H1 (cell line): Measurements from ENCODE around the gene NALF2. TPM values are rescaled to one million over a fixed set of nuclear protein-coding genes. Genes with fewer than 3 reads are reported as not detected.

Source experiments
- CTCF ChIA-PET: fragments of 300-600 bp; sonication (Branson Sonifier 250); formaldehyde crosslinking; loops from one replicate; lab custom pipeline; 2021; ENCODE audit not compliant: partially characterized antibody; lab: Charles Lee
- POLR2A ChIA-PET: fragments of 300-600 bp; sonication (Branson Sonifier 250); formaldehyde crosslinking; loops from one replicate; lab custom pipeline; 2021; ENCODE audit warnings: inconsistent platforms; ENCODE audit not compliant: partially characterized antibody; lab: Charles Lee
- DNase-seq, 2 experiments: peaks; one replicate each; pipeline versions ENCODE4 v3.0.0 to v3.0.0-alpha.2; 2010 to 2022; ENCODE audit warnings: low spot score in 2 of 2, low read depth in 1 of 2, mixed read lengths in 1 of 2
- FAIRE-seq: peaks from 2 replicates; lab custom pipeline; 2011; peaks lifted over from hg19 to GRCh38; lab: Jason Lieb, UNC
- H2AFZ ChIP-seq: 2 replicates; pipeline ENCODE4 v1.8.1; 2012; ENCODE audit warnings: low read length, inconsistent platforms
- H2AK5ac ChIP-seq: 2 replicates; pipeline ENCODE4 v1.6.1; 2013; ENCODE audit warnings: low read depth, low read length
- H2BK120ac ChIP-seq: replicated peaks from 2 replicates; pipeline ENCODE3; 2013; ENCODE audit warnings: low read depth, low read length, inconsistent platforms
- H2BK12ac ChIP-seq: 2 replicates; pipeline ENCODE4 v1.6.1; 2013; ENCODE audit warnings: low read depth, low read length
- H2BK15ac ChIP-seq: 2 replicates; pipeline ENCODE4 v1.6.1; 2013; ENCODE audit warnings: low read length
- H2BK20ac ChIP-seq: 2 replicates; pipeline ENCODE4 v1.6.1; 2013; ENCODE audit warnings: low read length
- H2BK5ac ChIP-seq: 2 replicates; pipeline ENCODE4 v1.6.1; 2013; ENCODE audit warnings: low read depth, low read length
- H3K14ac ChIP-seq: 2 replicates; pipeline ENCODE4 v1.6.1; 2013; ENCODE audit warnings: inconsistent platforms; ENCODE audit not compliant: insufficient read length
- H3K18ac ChIP-seq: 2 replicates; pipeline ENCODE4 v1.6.1; 2013; ENCODE audit warnings: low read length; ENCODE audit errors: extremely low read depth
- H3K23ac ChIP-seq: 2 replicates; pipeline ENCODE4 v1.6.1; 2013; ENCODE audit warnings: inconsistent platforms; ENCODE audit not compliant: insufficient read length
- H3K23me2 ChIP-seq: 2 replicates; pipeline ENCODE4 v1.6.1; 2013; ENCODE audit warnings: low read depth, low read length
- H3K27ac ChIP-seq: 2 replicates; pipeline ENCODE4 v1.6.1; 2011; ENCODE audit warnings: low read depth, low read length, inconsistent platforms
- H3K27me3 ChIP-seq, 4 experiments: replicated peaks in 1 of 4; 1 replicate in 1 of 4; 2 replicates in 3 of 4; pipeline versions ENCODE4 v1.6.1 to v1.8.1; 2011 to 2013; ENCODE audit warnings: low read length in 3 of 4, mild to moderate bottlenecking in 3 of 4, inconsistent platforms in 2 of 4, mixed read lengths in 2 of 4, moderate library complexity in 1 of 4; ENCODE audit not compliant: control insufficient read depth in 3 of 4, insufficient read depth in 3 of 4; ENCODE audit errors: extremely low read depth in 1 of 4
- H3K36me3 ChIP-seq, 4 experiments: 2 replicates each; pipeline versions ENCODE4 v1.6.1 to v1.8.1; 2011 to 2013; ENCODE audit warnings: mild to moderate bottlenecking in 4 of 4, low read length in 3 of 4, moderate library complexity in 2 of 4, control low read depth in 1 of 4, inconsistent platforms in 1 of 4; ENCODE audit not compliant: insufficient read depth in 4 of 4, control insufficient read depth in 2 of 4
- H3K4ac ChIP-seq: replicated peaks from 2 replicates; pipeline ENCODE3; 2013; ENCODE audit warnings: low read length, low read depth, mixed read lengths, inconsistent platforms; ENCODE audit not compliant: insufficient read length
- H3K4me1 ChIP-seq, 4 experiments: replicated peaks in 1 of 4; 1 replicate in 1 of 4; 2 replicates in 3 of 4; pipeline versions ENCODE4 v1.6.1 to v1.8.1; 2011 to 2013; ENCODE audit warnings: low read length in 3 of 4, inconsistent platforms in 2 of 4, mixed read lengths in 1 of 4; ENCODE audit not compliant: insufficient read depth in 4 of 4, control insufficient read depth in 3 of 4
- H3K4me2 ChIP-seq, 2 experiments: 2 replicates each; pipeline versions ENCODE4 v1.6.1 to v1.8.1; 2011 to 2013; ENCODE audit warnings: low read depth in 2 of 2, low read length in 2 of 2, control low read depth in 1 of 2, inconsistent platforms in 1 of 2, mild to moderate bottlenecking in 1 of 2; ENCODE audit not compliant: insufficient read depth in 1 of 2
- H3K4me3 ChIP-seq, 4 experiments: fragments of 200-600, 300-600 bp in 1 of 4; sonication (generic), shearing (Covaris generic), sonication (Bioruptor Twin) in 1 of 4; 2 replicates each; pipeline versions ENCODE4 v1.5.1 to v1.8.1; 2011 to 2016; ENCODE audit warnings: low read length in 4 of 4, low read depth in 3 of 4, control low read depth in 2 of 4, inconsistent platforms in 2 of 4, mild to moderate bottlenecking in 2 of 4, mixed read lengths in 1 of 4, moderate library complexity in 1 of 4; ENCODE audit not compliant: insufficient read depth in 2 of 4; ENCODE audit errors: extremely low read depth in 1 of 4
- H3K56ac ChIP-seq: replicated peaks from 2 replicates; pipeline ENCODE3; 2013; ENCODE audit warnings: low read depth, mild to moderate bottlenecking, mixed read lengths, low read length, inconsistent platforms; ENCODE audit not compliant: insufficient read length
- H3K79me1 ChIP-seq: 2 replicates; pipeline ENCODE4 v1.6.1; 2013; ENCODE audit warnings: low read depth, low read length, control low read depth
- H3K79me2 ChIP-seq, 2 experiments: 2 replicates each; pipeline versions ENCODE4 v1.6.1 to v1.8.1; 2012 to 2013; ENCODE audit warnings: low read length in 2 of 2, mild to moderate bottlenecking in 2 of 2, inconsistent platforms in 1 of 2; ENCODE audit not compliant: insufficient read depth in 2 of 2, control insufficient read depth in 1 of 2
- H3K9ac ChIP-seq, 4 experiments: replicated peaks in 1 of 4; 1 replicate in 1 of 4; 2 replicates in 3 of 4; pipeline versions ENCODE4 v1.6.1 to v1.8.1; 2011 to 2013; ENCODE audit warnings: low read depth in 3 of 4, low read length in 3 of 4, control low read depth in 2 of 4, mild to moderate bottlenecking in 2 of 4, moderate library complexity in 2 of 4, inconsistent platforms in 1 of 4; ENCODE audit errors: extremely low read depth in 1 of 4
- H3K9me3 ChIP-seq, 2 experiments: 2 replicates each; pipeline versions ENCODE4 v1.6.1 to v1.8.1; 2012 to 2013; ENCODE audit warnings: mild to moderate bottlenecking in 2 of 2, moderate library complexity in 2 of 2, control low read depth in 1 of 2, inconsistent platforms in 1 of 2, low read depth in 1 of 2, low read length in 1 of 2, mixed read lengths in 1 of 2; ENCODE audit not compliant: insufficient read depth in 2 of 2
- H4K20me1 ChIP-seq, 2 experiments: replicated peaks in 1 of 2; 2 replicates each; pipeline versions ENCODE3 to v1.8.1; 2011 to 2013; ENCODE audit warnings: inconsistent platforms in 2 of 2, low read length in 2 of 2, mild to moderate bottlenecking in 1 of 2; ENCODE audit not compliant: insufficient read depth in 2 of 2, control insufficient read depth in 1 of 2
- H4K5ac ChIP-seq: 2 replicates; pipeline ENCODE4 v1.6.1; 2013; ENCODE audit warnings: low read length, low read depth, mixed read lengths, inconsistent platforms; ENCODE audit not compliant: insufficient read length
- H4K8ac ChIP-seq: 2 replicates; pipeline ENCODE4 v1.8.0; 2013; ENCODE audit warnings: mild to moderate bottlenecking, moderate library complexity, low read length, inconsistent platforms; ENCODE audit not compliant: insufficient read depth; ENCODE audit errors: extremely low read depth
- H4K91ac ChIP-seq: replicated peaks from 2 replicates; pipeline ENCODE3; 2013; ENCODE audit warnings: low read length, mixed read lengths, inconsistent platforms; ENCODE audit not compliant: insufficient read length
- ASH2L ChIP-seq: fragments of 200-600, 300-600 bp; sonication (generic); IDR thresholded peaks from one replicate; pipeline ENCODE4 v1.7.1; 2017; ENCODE audit warnings: low read length
- CREB1 ChIP-seq: IDR thresholded peaks from 2 replicates; pipeline ENCODE4 v1.6.1; 2012; ENCODE audit warnings: inconsistent platforms
- EGR1 ChIP-seq: IDR thresholded peaks from 2 replicates; pipeline ENCODE4 v1.6.1; 2011; ENCODE audit warnings: low read depth, low read length, borderline replicate concordance
- HDAC6 ChIP-seq: IDR thresholded peaks from one replicate; pipeline ENCODE4 v1.7.1; 2012; ENCODE audit warnings: low read depth, mild to moderate bottlenecking, inconsistent platforms, low read length, moderate library complexity
- JUND ChIP-seq: IDR thresholded peaks from 2 replicates; pipeline ENCODE4 v1.6.1; 2011; ENCODE audit warnings: mild to moderate bottlenecking, improper control_type of control experiment, low read length
- KDM1A ChIP-seq: fragments of 200-600, 300-600 bp; sonication (generic); IDR thresholded peaks from 2 replicates; pipeline ENCODE4 v1.7.1; 2016; ENCODE audit warnings: mild to moderate bottlenecking, low read length, borderline replicate concordance
- RBBP5 ChIP-seq: IDR thresholded peaks from 2 replicates; pipeline ENCODE4 v1.7.1; 2012; ENCODE audit warnings: low read depth, mild to moderate bottlenecking, inconsistent platforms, low read length, moderate library complexity, borderline replicate concordance
- RFX5 ChIP-seq: IDR thresholded peaks from 2 replicates; pipeline ENCODE4 v1.6.1; 2011; ENCODE audit warnings: low read depth, low read length, improper control_type of control experiment, borderline replicate concordance
- SIX5 ChIP-seq: IDR thresholded peaks from 2 replicates; pipeline ENCODE4 v1.6.1; 2011; ENCODE audit warnings: mild to moderate bottlenecking, low read depth, low read length
- TCF12 ChIP-seq: IDR thresholded peaks from 2 replicates; pipeline ENCODE4 v1.6.1; 2011; ENCODE audit warnings: low read depth, mild to moderate bottlenecking, low read length
- TEAD4 ChIP-seq: IDR thresholded peaks from 2 replicates; pipeline ENCODE4 v1.6.1; 2012; ENCODE audit warnings: low read depth, low read length, inconsistent platforms, mixed read lengths
- YY1 ChIP-seq: IDR thresholded peaks from 2 replicates; pipeline ENCODE4 v1.6.1; 2011; ENCODE audit warnings: low read depth, mild to moderate bottlenecking, low read length
- WGBS, 2 experiments: shearing (Covaris generic) in 1 of 2; methylation state at CpG; one replicate each; pipeline versions ENCODE4 v1.1.6 to v1.1.7; 2013 to 2015; ENCODE audit warnings: low lambda C conversion rate in 2 of 2, mixed read lengths in 2 of 2, inconsistent platforms in 1 of 2, low coverage in 1 of 2, missing lambda C conversion rate in 1 of 2; ENCODE audit not compliant: insufficient replicate concordance in 2 of 2, insufficient coverage in 1 of 2, insufficient read length in 1 of 2; ENCODE audit errors: extremely low coverage in 1 of 2, missing lambda C conversion rate in 1 of 2; 5-methylcytosine and 5-hydroxymethylcytosine counted together
- polyA plus RNA-seq, 7 experiments: library from polyadenylated mRNA; depleted of rRNA in 3 of 7; stranded (reverse) in 5 of 7; unstranded in 2 of 7; fragments of >200 nt in 5 of 7; fragments of 200-250 nt in 2 of 7; gene quantifications; 1 replicate in 5 of 7; 2 replicates in 1 of 7; 4 replicates in 1 of 7; pipeline versions ENCODE4 v1.2.1 to v1.2.3, GENCODE V29; 2011 to 2013; ENCODE audit warnings: missing spikeins in 2 of 7, mixed read lengths in 2 of 7
- total RNA-seq: library from RNA; stranded (reverse); fragmentation: NEBNext Ultra II Directional; extraction: Animal tissue kit (Norgen Biotek cat#: 25700); gene quantifications from 2 replicates; pipeline ENCODE4 v1.2.1, GENCODE V29; 2021
- TF ChIP-seq, protein P1 (sequence below): IDR thresholded peaks from 2 replicates; pipeline ENCODE4 v1.6.1; 2011; ENCODE audit warnings: low read depth, mild to moderate bottlenecking, low read length; ENCODE audit not compliant: insufficient read depth
- TF ChIP-seq, protein P2 (sequence below): IDR thresholded peaks from 2 replicates; pipeline ENCODE4 v1.6.1; 2012; ENCODE audit warnings: low read length, inconsistent platforms

The NALF2 gene
- total and polyA plus RNA-seq, 2 of the 8 experiments (the other 6 are each of a cell fraction or from before 2014, with no cell fraction given): 7.5 to 15.6 TPM

- no peak for DNase-seq
- Histone ChIP-seq H3K23me2 (no peaks in the 10 kb centered on the region), H3K79me1 (no peaks in the 10 kb centered on the region), H2BK5ac (no peak overlapping the region), H3K9ac (no peak overlapping the region), H2BK20ac (no peak overlapping the region), H3K23ac (no peak overlapping the region), H2BK15ac (no peak overlapping the region), H3K56ac (no peak overlapping the region), H2AFZ (no peak overlapping the region), H3K36me3 (no peaks in the 10 kb centered on the region), H2BK12ac (no peak overlapping the region), H4K91ac (no peak overlapping the region), H3K4me2 (no peak overlapping the region), H3K4me3 (no peak overlapping the region), H3K4me1 (no peaks in the 10 kb centered on the region), H3K4ac (no peak overlapping the region), H3K14ac (no peak overlapping the region), H2AK5ac (no peak overlapping the region), H2BK120ac (no peak overlapping the region), H4K8ac (no peak overlapping the region), H3K79me2 (no peaks in the 10 kb centered on the region), H3K27me3 (no peaks in the 10 kb centered on the region), H4K5ac (no peak overlapping the region), H3K9me3 (no peaks in the 10 kb centered on the region), H4K20me1 (no peaks in the 10 kb centered on the region), H3K27ac (no peak overlapping the region), H3K18ac (no peak overlapping the region)
- POLR2A ChIA-PET: no interaction called here
- CTCF ChIA-PET: interaction anchor here (0.7 to 1.0 kb wide), 2 partner anchors 42 to 165 kb away, joined by 3 read pairs; no protein-coding TSS in a partner anchor
- FAIRE-seq: no peak
- 100% methylated on average over 1 of the region's 1 CpG; no CpG with 5 or more reads in 1 of the 2 experiments for WGBS, 2 experiments
- TF ChIP-seq TCF12 (no peak), JUND (no peak), YY1 (no peak), EGR1 (no peak), TEAD4 (no peak), RFX5 (no peak), HDAC6 (no peak), KDM1A (no peak), SIX5 (no peak), CREB1 (no peak), RBBP5 (no peak), ASH2L (no peak)
- TF ChIP-seq, protein P1, sequence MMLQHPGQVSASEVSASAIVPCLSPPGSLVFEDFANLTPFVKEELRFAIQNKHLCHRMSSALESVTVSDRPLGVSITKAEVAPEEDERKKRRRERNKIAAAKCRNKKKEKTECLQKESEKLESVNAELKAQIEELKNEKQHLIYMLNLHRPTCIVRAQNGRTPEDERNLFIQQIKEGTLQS: no peak
- TF ChIP-seq, protein P2, sequence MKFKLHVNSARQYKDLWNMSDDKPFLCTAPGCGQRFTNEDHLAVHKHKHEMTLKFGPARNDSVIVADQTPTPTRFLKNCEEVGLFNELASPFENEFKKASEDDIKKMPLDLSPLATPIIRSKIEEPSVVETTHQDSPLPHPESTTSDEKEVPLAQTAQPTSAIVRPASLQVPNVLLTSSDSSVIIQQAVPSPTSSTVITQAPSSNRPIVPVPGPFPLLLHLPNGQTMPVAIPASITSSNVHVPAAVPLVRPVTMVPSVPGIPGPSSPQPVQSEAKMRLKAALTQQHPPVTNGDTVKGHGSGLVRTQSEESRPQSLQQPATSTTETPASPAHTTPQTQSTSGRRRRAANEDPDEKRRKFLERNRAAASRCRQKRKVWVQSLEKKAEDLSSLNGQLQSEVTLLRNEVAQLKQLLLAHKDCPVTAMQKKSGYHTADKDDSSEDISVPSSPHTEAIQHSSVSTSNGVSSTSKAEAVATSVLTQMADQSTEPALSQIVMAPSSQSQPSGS: no peak
Observed at GRCh38 chrX:69466546-69466945, 37.6 kb upstream of the NALF2 start.
